H9 (cell line): Measurements from ENCODE around the gene PCCA. TPM values are rescaled to one million over a fixed set of nuclear protein-coding genes. Genes with fewer than 3 reads are reported as not detected.

Experiments used
- DNase-seq: peaks from one replicate; pipeline ENCODE4 v3.0.0-alpha.2; 2017
- H2AFZ ChIP-seq: one replicate; pipeline ENCODE4 v1.6.1; 2013; ENCODE audit warnings: mild to moderate bottlenecking, low read length, control low read depth, moderate library complexity
- H2AK5ac ChIP-seq: 2 replicates; pipeline ENCODE4 v1.6.1; 2013; ENCODE audit warnings: low read length, control low read depth, mixed read lengths; ENCODE audit not compliant: insufficient read length
- H2BK120ac ChIP-seq: one replicate; pipeline ENCODE4 v1.6.1; 2013; ENCODE audit warnings: low read depth, mild to moderate bottlenecking, low read length, control low read depth, inconsistent platforms; ENCODE audit not compliant: poor library complexity, severe bottlenecking
- H2BK12ac ChIP-seq: 2 replicates; pipeline ENCODE4 v1.6.1; 2013; ENCODE audit warnings: low read length, control low read depth, mixed read lengths, low read depth; ENCODE audit not compliant: insufficient read length
- H2BK15ac ChIP-seq: 2 replicates; pipeline ENCODE4 v1.6.1; 2013; ENCODE audit warnings: low read depth, low read length, control low read depth
- H2BK20ac ChIP-seq: one replicate; pipeline ENCODE4 v1.6.1; 2013; ENCODE audit warnings: low read depth, mild to moderate bottlenecking, low read length, control low read depth, inconsistent platforms; ENCODE audit not compliant: poor library complexity, severe bottlenecking
- H2BK5ac ChIP-seq: 2 replicates; pipeline ENCODE4 v1.6.1; 2013; ENCODE audit warnings: low read length, control low read depth, mixed read lengths; ENCODE audit not compliant: insufficient read length
- H3K14ac ChIP-seq: 2 replicates; pipeline ENCODE4 v1.6.1; 2013; ENCODE audit warnings: low read length, control low read depth; ENCODE audit not compliant: insufficient read depth
- H3K18ac ChIP-seq: 2 replicates; pipeline ENCODE4 v1.6.1; 2013; ENCODE audit warnings: low read depth, mild to moderate bottlenecking, mixed read lengths, low read length, control low read depth; ENCODE audit not compliant: insufficient read length
- H3K23ac ChIP-seq: 2 replicates; pipeline ENCODE4 v1.6.1; 2013; ENCODE audit warnings: low read length, control low read depth, mixed read lengths, low read depth; ENCODE audit not compliant: insufficient read length
- H3K23me2 ChIP-seq: 2 replicates; pipeline ENCODE4 v1.6.1; 2013; ENCODE audit warnings: low read depth, mild to moderate bottlenecking, mixed read lengths, low read length, control low read depth; ENCODE audit not compliant: insufficient read length, poor library complexity, severe bottlenecking
- H3K27ac ChIP-seq: 2 replicates; pipeline ENCODE4 v1.5.1; 2013; ENCODE audit warnings: low read length, control low read depth, mixed read lengths, low read depth; ENCODE audit not compliant: insufficient read length
- H3K27me3 ChIP-seq: 2 replicates; pipeline ENCODE4 v1.6.1; 2013; ENCODE audit warnings: low read length, control low read depth, inconsistent platforms; ENCODE audit not compliant: insufficient read depth
- H3K4ac ChIP-seq: 2 replicates; pipeline ENCODE4 v1.6.1; 2013; ENCODE audit warnings: low read depth, mild to moderate bottlenecking, control low read depth, inconsistent platforms, low read length, moderate library complexity
- H3K4me1 ChIP-seq: 2 replicates; pipeline ENCODE4 v1.6.1; 2013; ENCODE audit warnings: low read length, control low read depth, inconsistent platforms; ENCODE audit not compliant: insufficient read depth
- H3K4me2 ChIP-seq: 2 replicates; pipeline ENCODE4 v1.6.1; 2013; ENCODE audit warnings: low read length, control low read depth, mixed read lengths; ENCODE audit not compliant: insufficient read length, insufficient read depth
- H3K56ac ChIP-seq: 2 replicates; pipeline ENCODE4 v1.6.1; 2013; ENCODE audit warnings: low read depth, mild to moderate bottlenecking, mixed read lengths, low read length, control low read depth; ENCODE audit not compliant: insufficient read length
- H3K79me1 ChIP-seq: 2 replicates; pipeline ENCODE4 v1.6.1; 2013; ENCODE audit warnings: low read depth, mild to moderate bottlenecking, moderate library complexity, low read length, control low read depth, inconsistent platforms; ENCODE audit not compliant: insufficient read depth, poor library complexity, severe bottlenecking
- H3K79me2 ChIP-seq: 2 replicates; pipeline ENCODE4 v1.6.1; 2013; ENCODE audit warnings: low read length, control low read depth, inconsistent platforms; ENCODE audit not compliant: insufficient read depth
- H3K9ac ChIP-seq: 2 replicates; pipeline ENCODE4 v1.6.1; 2013; ENCODE audit warnings: low read length, control low read depth, mixed read lengths; ENCODE audit not compliant: insufficient read length; ENCODE audit errors: extremely low read depth
- H3K9me3 ChIP-seq: one replicate; pipeline ENCODE4 v1.6.1; 2013; ENCODE audit warnings: low read depth, low read length, inconsistent platforms; ENCODE audit not compliant: control insufficient read depth
- H3T11ph ChIP-seq: one replicate; pipeline ENCODE4 v1.6.1; 2013; ENCODE audit warnings: mild to moderate bottlenecking, low read length, control low read depth, inconsistent platforms
- H4K20me1 ChIP-seq: one replicate; pipeline ENCODE4 v1.6.1; 2013; ENCODE audit not compliant: control insufficient read depth, insufficient read length, insufficient read depth
- H4K5ac ChIP-seq: 2 replicates; pipeline ENCODE4 v1.6.1; 2013; ENCODE audit warnings: low read depth, mild to moderate bottlenecking, mixed read lengths, low read length, control low read depth; ENCODE audit not compliant: insufficient read length
- H4K8ac ChIP-seq: replicated peaks from 2 replicates; pipeline ENCODE4 v1.6.1; 2013; ENCODE audit warnings: low read length, control low read depth, mixed read lengths, low read depth; ENCODE audit not compliant: insufficient read length
- H4K91ac ChIP-seq: 2 replicates; pipeline ENCODE4 v1.6.1; 2013; ENCODE audit warnings: low read depth, mild to moderate bottlenecking, moderate library complexity, mixed read lengths, low read length, control low read depth; ENCODE audit not compliant: insufficient read length
- H3K27ac Mint-ChIP-seq, 3 experiments: 2 replicates in 2 of 3; 3 replicates in 1 of 3; pipeline ENCODE4 v1.8.0; 2020 to 2021; ENCODE audit warnings: mixed read lengths in 3 of 3, mild to moderate bottlenecking in 1 of 3, moderate library complexity in 1 of 3
- H3K27me3 Mint-ChIP-seq: 2 replicates; pipeline ENCODE4 v1.8.0; 2021; ENCODE audit warnings: low read depth, mild to moderate bottlenecking, moderate library complexity, mixed read lengths
- H3K36me3 Mint-ChIP-seq, 3 experiments: 2 replicates in 2 of 3; 3 replicates in 1 of 3; pipeline ENCODE4 v1.8.0; 2020 to 2021; ENCODE audit warnings: low read depth in 3 of 3, mixed read lengths in 3 of 3; ENCODE audit not compliant: insufficient read depth in 1 of 3
- H3K4me1 Mint-ChIP-seq, 2 experiments: 2 replicates each; pipeline ENCODE4 v1.8.0; 2020; ENCODE audit warnings: mixed read lengths in 2 of 2
- H3K4me3 Mint-ChIP-seq, 2 experiments: 2 replicates in 1 of 2; 3 replicates in 1 of 2; pipeline ENCODE4 v1.8.0; 2020 to 2021; ENCODE audit warnings: mild to moderate bottlenecking in 2 of 2, mixed read lengths in 2 of 2, moderate library complexity in 1 of 2
- H3K9me3 Mint-ChIP-seq, 2 experiments: 2 replicates in 1 of 2; 3 replicates in 1 of 2; pipeline ENCODE4 v1.8.0; 2020; ENCODE audit warnings: mild to moderate bottlenecking in 2 of 2, mixed read lengths in 2 of 2, moderate library complexity in 1 of 2
- CTCF ChIP-seq: fragments of 200-600 bp; sonication (generic); conservative IDR thresholded peaks from 3 replicates; pipeline ENCODE4 v1.8.0; 2021; ENCODE audit warnings: antibody characterized with exemption, mild to moderate bottlenecking
- WGBS: extraction: QIAGEN DNeasy Blood & Tissue Kit; methylation state at CpG from one replicate; pipeline ENCODE4 v1.1.7; 2013; ENCODE audit warnings: missing lambda C conversion rate, low lambda C conversion rate, mixed read lengths; ENCODE audit not compliant: insufficient read length; ENCODE audit errors: extremely low coverage; 5-methylcytosine and 5-hydroxymethylcytosine counted together
- total RNA-seq: library from RNA; stranded (reverse); gene quantifications from 2 replicates; pipeline ENCODE4 v1.2.1, GENCODE V29; 2021

Gene PCCA
- total RNA-seq, 1 experiment from 2014 or later = 56.5 TPM

- H4K91ac ChIP-seq = no peak overlapping the region
- no peak overlapping the region for H4K5ac ChIP-seq
- no peaks in the 10 kb centered on the region for H3K9me3 ChIP-seq
- Mint-ChIP-seq H3K27me3 (no peaks in the 10 kb centered on the region; the same call in 1 of the 2 replicates), H3K27ac (no peak overlapping the region), H3K36me3 (no peaks in the 10 kb centered on the region), H3K4me3 (no peak overlapping the region), H3K4me1 (peaks cover 0 to 15% of the 10 kb centered on the region in 2 experiments; a peak in 2 of 4 replicates), H3K9me3 (no peaks in the 10 kb centered on the region)
- no peaks in the 10 kb centered on the region for H4K20me1 ChIP-seq
- H2BK5ac ChIP-seq = no peak overlapping the region
- H3K79me2 ChIP-seq = no peaks in the 10 kb centered on the region
- H2BK12ac ChIP-seq = no peak overlapping the region
- no peak overlapping the region for H2AK5ac ChIP-seq
- no peak overlapping the region for H3T11ph ChIP-seq
- H2BK15ac ChIP-seq = no peak overlapping the region
- H3K4me1 ChIP-seq = no peaks in the 10 kb centered on the region
- no peak overlapping the region for H2BK120ac ChIP-seq
- H3K18ac ChIP-seq = no peak overlapping the region
- H3K56ac ChIP-seq = no peak overlapping the region
- H3K23ac ChIP-seq = no peak overlapping the region
- no peak for DNase-seq
- no peak overlapping the region for H2AFZ ChIP-seq
- no peak for TF ChIP-seq CTCF
- H3K27ac ChIP-seq = no peak overlapping the region
- H3K9ac ChIP-seq = no peak overlapping the region
- H3K23me2 ChIP-seq = no peaks in the 10 kb centered on the region
- H3K4ac ChIP-seq = no peak overlapping the region
- no peak overlapping the region for H4K8ac ChIP-seq
- H3K27me3 ChIP-seq = no peaks in the 10 kb centered on the region
- no peak overlapping the region for H2BK20ac ChIP-seq
- no peak overlapping the region for H3K14ac ChIP-seq
- H3K79me1 ChIP-seq = no peaks in the 10 kb centered on the region
- H3K4me2 ChIP-seq = no peak overlapping the region
- WGBS = no CpG with 5 or more reads among the region's 9 CpGs
These were observed 460.4 kb downstream of the PCCA start for GRCh38 chr13:100549316-100549715.
